ENCODE measurements around the gene NCK2.

Gene NCK2

DNA sequence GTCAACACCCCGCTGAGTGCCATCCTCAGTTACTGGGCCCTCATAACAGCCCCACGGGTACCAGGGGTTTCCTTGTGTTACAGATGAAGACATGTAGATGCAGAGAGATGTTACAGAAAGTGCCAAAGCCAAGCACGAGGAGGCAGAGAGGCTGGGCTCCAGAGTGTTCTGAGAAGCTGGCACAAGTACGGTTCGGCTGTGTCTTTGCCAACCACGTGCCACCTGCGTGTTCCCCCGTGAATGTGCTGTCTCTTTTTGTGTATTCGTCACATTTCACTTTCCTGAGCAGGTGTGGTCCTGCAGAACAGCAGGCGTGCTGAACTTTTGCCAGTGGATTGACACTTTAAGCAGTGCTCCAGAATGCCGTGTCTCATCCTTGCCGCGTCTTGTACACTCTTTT, 124.6 kb downstream of the NCK2 start:
- no peak for DNase-seq (ENCODE audit: insufficient read length, low spot score)
- no peak for TF ChIP-seq SPI1 (IDR thresholded peaks at IDR 0.05; ENCODE audit: low read depth, low read length)
- no peak for TF ChIP-seq POLR2AphosphoS5 (IDR thresholded peaks at IDR 0.05; ENCODE audit: low read depth, low read length)
- TF ChIP-seq POLR2A (IDR thresholded peaks at IDR 0.05; ENCODE audit: low read depth, low read length) = no peak
- TF ChIP-seq POU2F2 (IDR thresholded peaks at IDR 0.05; ENCODE audit: low read depth, low read length) = no peak
- FAIRE-seq = no peak

DNA sequence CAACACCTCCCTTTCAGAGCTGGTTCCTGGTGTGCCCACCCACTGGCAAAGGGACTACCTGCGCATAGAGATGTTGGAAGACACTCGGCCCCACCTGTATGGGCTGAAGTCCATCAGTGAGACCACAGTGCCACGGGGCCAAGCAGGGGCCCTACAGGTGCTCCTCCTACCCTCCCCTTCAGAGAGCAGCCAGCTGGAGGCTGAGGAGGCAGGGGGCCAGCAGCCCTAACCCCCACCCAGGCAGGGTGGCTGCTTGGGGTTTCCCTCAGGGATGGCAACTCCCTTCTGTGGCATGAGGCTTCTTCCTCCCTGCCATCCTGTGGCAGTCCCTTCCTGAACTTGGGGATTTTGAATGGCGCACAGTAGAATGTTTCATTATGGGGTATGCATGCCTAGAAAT, 125.3 kb downstream of the NCK2 start:
- no peak for FAIRE-seq
- TF ChIP-seq POU2F2 (IDR thresholded peaks at IDR 0.05; ENCODE audit: low read depth, low read length) = no peak
- TF ChIP-seq TAF1 (IDR thresholded peaks at IDR 0.05; ENCODE audit: low read depth, low read length) = no peak
- no peak for TF ChIP-seq POLR2AphosphoS5 (IDR thresholded peaks at IDR 0.05; ENCODE audit: low read depth, low read length)
- no peak for TF ChIP-seq SPI1 (IDR thresholded peaks at IDR 0.05; ENCODE audit: low read depth, low read length)
- no peak for TF ChIP-seq POLR2A (IDR thresholded peaks at IDR 0.05; ENCODE audit: low read depth, low read length)
- no peak for TF ChIP-seq PAX5 (IDR thresholded peaks at IDR 0.05; ENCODE audit: insufficient read depth, low read length, severe bottlenecking)
- DNase-seq (ENCODE audit: insufficient read length, low spot score) = no peak

DNA sequence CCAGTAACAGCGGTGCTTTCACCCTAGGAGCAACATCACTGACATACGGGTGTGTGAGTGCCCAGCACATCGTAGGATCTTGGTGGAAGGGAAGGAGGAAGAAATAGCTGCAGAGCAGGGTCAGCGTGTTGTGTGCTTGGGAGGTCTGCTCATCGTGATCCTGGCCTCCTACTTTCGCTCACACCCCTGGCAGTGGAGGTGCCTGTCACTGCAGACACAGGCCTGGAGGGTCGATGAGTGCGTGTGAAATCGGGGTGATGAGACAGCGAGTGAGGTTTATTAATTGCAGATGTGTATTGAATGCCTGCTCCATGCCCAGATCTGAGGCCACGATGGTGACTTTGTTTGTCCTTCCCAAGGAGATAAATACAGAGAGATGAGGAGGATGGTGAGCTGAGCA, 126.1 kb downstream of the NCK2 start:
- no peak for TF ChIP-seq PAX5 (IDR thresholded peaks at IDR 0.05; ENCODE audit: insufficient read depth, low read length, severe bottlenecking)
- TF ChIP-seq POLR2A (IDR thresholded peaks at IDR 0.05; ENCODE audit: low read depth, low read length) = no peak
- TF ChIP-seq POLR2AphosphoS5 (IDR thresholded peaks at IDR 0.05; ENCODE audit: low read depth, low read length) = no peak
- no peak for TF ChIP-seq POU2F2 (IDR thresholded peaks at IDR 0.05; ENCODE audit: low read depth, low read length)
- TF ChIP-seq TAF1 (IDR thresholded peaks at IDR 0.05; ENCODE audit: low read depth, low read length) = no peak
- TF ChIP-seq SPI1 (IDR thresholded peaks at IDR 0.05; ENCODE audit: low read depth, low read length) = no peak
- FAIRE-seq (no peak), DNase-seq (ENCODE audit: insufficient read length, low spot score) (no peak)

DNA sequence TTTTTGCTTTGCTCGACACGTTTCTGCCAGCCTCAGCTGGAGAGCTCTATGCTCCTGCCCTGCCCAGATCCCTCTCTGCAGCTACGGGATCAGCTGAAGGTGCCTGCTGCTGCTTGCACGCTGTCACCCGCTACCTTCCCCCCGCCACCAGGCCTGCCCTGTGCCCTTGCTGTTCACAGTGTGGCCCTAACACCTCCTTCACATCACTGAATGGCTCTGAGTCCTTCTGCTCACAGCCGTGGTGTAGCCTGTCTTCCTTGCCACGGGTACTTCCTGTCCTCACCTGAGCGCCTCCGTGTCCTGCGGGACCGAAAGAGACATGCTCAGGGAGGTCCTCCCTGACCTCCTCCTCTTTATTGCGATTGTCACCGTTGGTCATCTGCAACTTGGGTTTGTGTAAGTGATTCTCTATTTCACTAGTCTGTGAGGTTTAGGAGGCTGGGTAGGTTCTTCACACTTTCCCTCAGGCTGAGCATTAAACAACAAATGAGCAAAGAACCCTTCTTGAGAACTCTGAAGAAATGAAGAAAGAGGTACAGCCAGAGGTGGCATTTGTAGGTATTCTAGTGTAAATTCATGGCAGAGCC, 127.5 kb downstream of the NCK2 start:
- DNase-seq (ENCODE audit: insufficient read length, low spot score) = no peak
- no peak for TF ChIP-seq POU2F2 (IDR thresholded peaks at IDR 0.05; ENCODE audit: low read depth, low read length)
- no peak for TF ChIP-seq POLR2AphosphoS5 (IDR thresholded peaks at IDR 0.05; ENCODE audit: low read depth, low read length)
- no peak for TF ChIP-seq SPI1 (IDR thresholded peaks at IDR 0.05; ENCODE audit: low read depth, low read length)
- no peak for TF ChIP-seq PAX5 (IDR thresholded peaks at IDR 0.05; ENCODE audit: insufficient read depth, low read length, severe bottlenecking)
- TF ChIP-seq TAF1 (IDR thresholded peaks at IDR 0.05; ENCODE audit: low read depth, low read length) = no peak
- no peak for TF ChIP-seq POLR2A (IDR thresholded peaks at IDR 0.05; ENCODE audit: low read depth, low read length)
- peak; percentile 84 for FAIRE-seq

DNA sequence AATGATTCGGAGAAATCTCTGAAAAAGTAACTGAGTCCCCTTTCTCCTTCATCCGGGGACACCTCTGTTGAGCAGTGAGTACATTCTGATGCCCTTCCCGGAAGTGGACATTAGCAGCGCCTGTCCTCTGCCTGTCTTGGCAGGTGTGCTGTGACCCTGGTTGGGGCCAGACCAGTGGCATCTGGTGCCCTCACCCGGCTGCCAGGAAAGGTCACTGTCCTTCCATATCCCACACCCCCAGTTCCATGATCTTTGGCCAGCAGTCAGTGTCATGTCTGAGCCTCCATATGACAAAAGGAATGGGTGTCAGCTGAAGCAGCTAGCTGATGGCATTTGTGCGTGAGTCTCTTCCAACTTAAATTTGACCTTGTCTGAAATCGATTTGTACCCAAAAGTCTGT, 128.1 kb downstream of the NCK2 start:
- FAIRE-seq (peak; percentile 67), DNase-seq (ENCODE audit: insufficient read length, low spot score) (no peak)
- TF ChIP-seq SPI1 (IDR thresholded peaks at IDR 0.05; ENCODE audit: low read depth, low read length) (no peak), POLR2A (IDR thresholded peaks at IDR 0.05; ENCODE audit: low read depth, low read length) (0 out of 2 replicates have a peak, but pooled peaks have one; percentile 21)

DNA sequence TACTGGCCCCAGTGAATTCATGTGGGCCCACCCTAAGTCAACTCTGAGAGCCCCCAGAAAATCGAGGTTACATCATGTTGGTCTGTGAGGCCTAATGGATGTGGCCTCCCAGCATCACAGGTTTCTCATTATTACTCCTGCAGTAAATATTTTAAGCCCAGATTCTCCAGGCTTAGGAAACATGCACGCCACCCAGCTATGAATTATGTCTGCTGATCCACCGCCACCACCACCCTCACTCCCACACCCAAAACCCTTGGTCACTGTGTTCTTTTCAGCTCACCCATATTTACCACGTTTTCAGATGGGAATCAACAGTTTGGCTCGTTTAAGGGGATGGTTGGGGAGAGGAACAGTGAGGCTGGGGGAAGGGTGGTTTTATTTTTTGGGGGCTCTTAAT, 128.6 kb downstream of the NCK2 start:
- TF ChIP-seq POLR2A (IDR thresholded peaks at IDR 0.05; ENCODE audit: low read depth, low read length) = no peak
- TF ChIP-seq POU2F2 (IDR thresholded peaks at IDR 0.05; ENCODE audit: low read depth, low read length) = no peak; the same call in 1 of the 2 replicates
- no peak for TF ChIP-seq PAX5 (IDR thresholded peaks at IDR 0.05; ENCODE audit: insufficient read depth, low read length, severe bottlenecking)
- no peak for TF ChIP-seq POLR2AphosphoS5 (IDR thresholded peaks at IDR 0.05; ENCODE audit: low read depth, low read length)
- no peak for TF ChIP-seq SPI1 (IDR thresholded peaks at IDR 0.05; ENCODE audit: low read depth, low read length)
- no peak for TF ChIP-seq TAF1 (IDR thresholded peaks at IDR 0.05; ENCODE audit: low read depth, low read length)
- no peak for FAIRE-seq
- DNase-seq (ENCODE audit: insufficient read length, low spot score) = no peak

DNA sequence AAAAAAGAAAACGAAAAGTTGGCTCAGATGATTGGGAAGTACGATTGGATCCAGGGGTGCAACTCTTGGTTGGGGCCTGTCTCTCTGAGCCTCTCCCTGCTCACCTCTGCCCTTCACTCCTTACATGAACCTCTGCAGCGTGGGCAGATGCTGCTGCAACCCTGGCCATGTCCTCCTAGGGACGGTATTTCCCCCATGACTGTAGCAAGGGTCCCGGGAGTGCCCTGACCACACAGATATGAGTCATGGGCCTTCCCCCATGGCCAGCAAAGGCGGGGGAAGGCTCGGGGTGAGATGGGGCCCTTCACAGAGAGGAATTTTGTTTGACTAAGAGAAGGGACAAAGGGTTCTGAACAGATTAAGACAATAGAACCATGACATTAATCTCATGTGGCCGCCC, 129.0 kb downstream of the NCK2 start:
- no peak for TF ChIP-seq TAF1 (IDR thresholded peaks at IDR 0.05; ENCODE audit: low read depth, low read length)
- TF ChIP-seq SPI1 (IDR thresholded peaks at IDR 0.05; ENCODE audit: low read depth, low read length) = no peak
- TF ChIP-seq PAX5 (IDR thresholded peaks at IDR 0.05; ENCODE audit: insufficient read depth, low read length, severe bottlenecking) = peak; percentile 48
- TF ChIP-seq POLR2A (IDR thresholded peaks at IDR 0.05; ENCODE audit: low read depth, low read length) = no peak; the same call in 1 of the 2 replicates
- TF ChIP-seq POU2F2 (IDR thresholded peaks at IDR 0.05; ENCODE audit: low read depth, low read length) = peak; percentile 88
- DNase-seq (ENCODE audit: insufficient read length, low spot score) = peak; percentile 64
- peak; percentile 92 for FAIRE-seq

DNA sequence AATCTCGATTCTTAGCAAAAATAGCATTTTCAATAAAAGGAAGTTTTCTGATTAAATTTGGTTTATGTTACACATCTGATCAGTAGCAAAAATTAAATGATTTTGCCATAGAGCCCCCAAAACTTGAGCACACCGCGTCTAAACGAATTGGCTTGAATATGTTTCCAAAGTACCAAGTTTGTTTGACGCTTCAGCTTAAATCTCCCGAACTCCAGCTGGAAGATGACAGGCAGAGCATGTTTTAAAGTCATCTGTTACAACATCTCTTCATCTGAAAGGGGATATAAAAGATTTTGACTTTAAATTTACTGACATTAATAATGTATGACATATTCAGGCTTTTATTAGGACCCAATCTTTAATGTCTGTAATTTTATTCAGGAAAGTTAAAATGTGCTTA, 129.8 kb downstream of the NCK2 start:
- DNase-seq (ENCODE audit: insufficient read length, low spot score) (no peak), FAIRE-seq (no peak)
- TF ChIP-seq TAF1 (IDR thresholded peaks at IDR 0.05; ENCODE audit: low read depth, low read length) (no peak), POLR2A (IDR thresholded peaks at IDR 0.05; ENCODE audit: low read depth, low read length) (no peak), POLR2AphosphoS5 (IDR thresholded peaks at IDR 0.05; ENCODE audit: low read depth, low read length) (no peak), PAX5 (IDR thresholded peaks at IDR 0.05; ENCODE audit: insufficient read depth, low read length, severe bottlenecking) (no peak)

DNA sequence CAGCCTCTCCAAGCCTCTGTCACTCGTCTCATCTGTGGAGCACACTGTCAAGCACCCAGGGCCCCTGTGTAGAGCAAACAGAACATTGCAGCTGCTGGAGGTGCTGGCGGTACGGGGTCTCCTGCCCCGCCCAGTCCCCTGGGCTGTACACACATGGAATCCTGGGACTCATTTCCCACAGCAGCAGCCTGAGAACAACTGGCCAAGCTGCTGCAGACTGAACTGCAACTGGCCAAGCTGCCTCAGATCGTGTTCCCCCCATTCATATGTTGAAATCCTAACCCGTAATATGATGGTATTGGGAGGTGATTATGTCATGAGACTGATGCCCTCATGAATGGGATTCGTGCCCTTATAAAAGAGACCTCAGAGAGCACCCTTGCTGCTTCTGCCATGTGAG, 130.5 kb downstream of the NCK2 start:
- FAIRE-seq (peak; percentile 28), DNase-seq (ENCODE audit: insufficient read length, low spot score) (no peak)
- TF ChIP-seq POU2F2 (IDR thresholded peaks at IDR 0.05; ENCODE audit: low read depth, low read length) = no peak
- no peak for TF ChIP-seq POLR2A (IDR thresholded peaks at IDR 0.05; ENCODE audit: low read depth, low read length)
- TF ChIP-seq TAF1 (IDR thresholded peaks at IDR 0.05; ENCODE audit: low read depth, low read length) = no peak
- TF ChIP-seq PAX5 (IDR thresholded peaks at IDR 0.05; ENCODE audit: insufficient read depth, low read length, severe bottlenecking) = no peak
- TF ChIP-seq SPI1 (IDR thresholded peaks at IDR 0.05; ENCODE audit: low read depth, low read length) = no peak
- no peak for TF ChIP-seq POLR2AphosphoS5 (IDR thresholded peaks at IDR 0.05; ENCODE audit: low read depth, low read length)

DNA sequence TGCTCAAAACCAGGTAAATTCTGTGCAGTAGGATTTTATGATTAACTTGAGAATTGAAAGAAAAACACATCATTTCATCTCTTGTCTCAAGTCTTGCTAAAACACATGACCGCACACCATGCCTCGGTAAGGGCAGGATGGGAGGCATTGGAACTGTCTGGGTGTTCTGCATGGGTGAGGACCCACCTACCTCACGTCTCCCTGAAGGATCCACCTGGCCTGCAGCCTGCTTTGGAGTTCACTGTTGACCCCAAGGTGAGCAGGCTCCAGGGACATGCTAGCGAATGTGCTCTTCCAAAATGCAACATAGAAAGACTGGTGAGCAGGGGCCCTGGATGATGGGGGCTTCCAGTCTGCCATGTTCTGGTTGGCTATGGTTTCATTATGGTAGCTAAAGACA, 131.5 kb downstream of the NCK2 start:
- FAIRE-seq (no peak), DNase-seq (ENCODE audit: insufficient read length, low spot score) (no peak)
- no peak for TF ChIP-seq POU2F2 (IDR thresholded peaks at IDR 0.05; ENCODE audit: low read depth, low read length)
- no peak for TF ChIP-seq PAX5 (IDR thresholded peaks at IDR 0.05; ENCODE audit: insufficient read depth, low read length, severe bottlenecking)
- no peak for TF ChIP-seq POLR2AphosphoS5 (IDR thresholded peaks at IDR 0.05; ENCODE audit: low read depth, low read length)
- no peak for TF ChIP-seq TAF1 (IDR thresholded peaks at IDR 0.05; ENCODE audit: low read depth, low read length)
- TF ChIP-seq POLR2A (IDR thresholded peaks at IDR 0.05; ENCODE audit: low read depth, low read length) = no peak
- TF ChIP-seq SPI1 (IDR thresholded peaks at IDR 0.05; ENCODE audit: low read depth, low read length) = no peak

Measured in GM12891 (cell line).